Suprapubic skin (tissue), 4 donors: ENCODE results near the gene RDX.

Experiments used
- EP300 ChIP-seq: sonication (generic); formaldehyde crosslinking; IDR thresholded peaks from one replicate; pipeline ENCODE4 v1.6.1; 2017; ENCODE audit warnings: antibody characterized with exemption
- POLR2AphosphoS5 ChIP-seq, 3 donors: sonication (generic); formaldehyde crosslinking; IDR thresholded peaks; one replicate each; pipeline ENCODE4 v1.6.1; 2017; ENCODE audit warnings: antibody characterized with exemption in 3 of 3
- TF ChIP-seq, protein P1 (sequence below), 2 donors: fragments of 200-600 bp in 1 of 2; fragments of 450-650 bp in 1 of 2; sonication (generic) in 1 of 2; IDR thresholded peaks; one replicate each; pipeline ENCODE4 v1.5.1; 2016 to 2019; ENCODE audit warnings: antibody characterized with exemption in 2 of 2, mild to moderate bottlenecking in 1 of 2, moderate library complexity in 1 of 2

DNA sequence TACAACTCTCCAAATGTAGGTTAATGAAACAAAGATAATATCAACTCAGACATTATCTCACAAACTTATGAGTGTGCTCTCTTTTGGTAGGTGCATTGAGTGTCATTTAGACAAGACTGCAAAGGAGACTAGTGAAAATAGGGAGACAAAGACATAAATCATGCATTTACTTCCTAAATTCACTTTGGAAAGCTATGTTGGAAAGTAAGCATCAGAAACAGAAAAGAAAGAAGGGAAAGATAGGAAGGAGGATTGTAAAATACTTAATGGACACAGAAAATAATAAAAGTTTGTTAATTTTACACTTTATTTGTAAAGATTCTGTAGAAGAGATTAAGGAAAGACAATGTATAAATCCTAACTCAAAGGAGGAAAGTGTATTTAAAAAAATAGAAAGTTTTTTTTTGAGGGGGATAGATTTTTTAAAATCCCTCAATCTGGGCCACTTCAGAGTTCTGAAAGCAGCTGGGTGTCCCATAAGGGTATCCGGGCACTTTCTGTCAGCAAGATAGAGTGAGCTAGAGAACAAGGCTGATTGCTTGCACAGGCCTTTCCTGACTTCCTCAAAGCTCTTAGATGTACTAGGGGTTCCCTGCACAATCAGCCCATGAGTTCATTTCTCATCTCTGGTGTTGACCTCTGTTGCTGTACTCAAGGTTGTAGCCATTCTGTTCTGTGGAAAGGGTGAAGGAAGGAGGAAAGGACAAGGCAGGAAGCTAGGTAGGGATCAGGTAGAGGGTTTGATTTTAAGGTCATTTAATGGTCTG is 22.4 kb upstream of the RDX start:
- TF ChIP-seq, protein P1, sequence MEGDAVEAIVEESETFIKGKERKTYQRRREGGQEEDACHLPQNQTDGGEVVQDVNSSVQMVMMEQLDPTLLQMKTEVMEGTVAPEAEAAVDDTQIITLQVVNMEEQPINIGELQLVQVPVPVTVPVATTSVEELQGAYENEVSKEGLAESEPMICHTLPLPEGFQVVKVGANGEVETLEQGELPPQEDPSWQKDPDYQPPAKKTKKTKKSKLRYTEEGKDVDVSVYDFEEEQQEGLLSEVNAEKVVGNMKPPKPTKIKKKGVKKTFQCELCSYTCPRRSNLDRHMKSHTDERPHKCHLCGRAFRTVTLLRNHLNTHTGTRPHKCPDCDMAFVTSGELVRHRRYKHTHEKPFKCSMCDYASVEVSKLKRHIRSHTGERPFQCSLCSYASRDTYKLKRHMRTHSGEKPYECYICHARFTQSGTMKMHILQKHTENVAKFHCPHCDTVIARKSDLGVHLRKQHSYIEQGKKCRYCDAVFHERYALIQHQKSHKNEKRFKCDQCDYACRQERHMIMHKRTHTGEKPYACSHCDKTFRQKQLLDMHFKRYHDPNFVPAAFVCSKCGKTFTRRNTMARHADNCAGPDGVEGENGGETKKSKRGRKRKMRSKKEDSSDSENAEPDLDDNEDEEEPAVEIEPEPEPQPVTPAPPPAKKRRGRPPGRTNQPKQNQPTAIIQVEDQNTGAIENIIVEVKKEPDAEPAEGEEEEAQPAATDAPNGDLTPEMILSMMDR (IDR thresholded peaks at IDR 0.05) = no peak
- TF ChIP-seq EP300 (no peak), POLR2AphosphoS5 (IDR thresholded peaks at IDR 0.05) (no peak)
